Measurements from ENCODE around the gene SCRN2. TPM values are rescaled to one million over a fixed set of nuclear protein-coding genes. Genes with fewer than 3 reads are reported as not detected.

Gene SCRN2
- total and polyA plus RNA-seq, 12 donors: 6.3 to 136 (median 40.5) TPM

GRCh38 chr17:47808036-47808829, 32.8 kb downstream of the SCRN2 start:
- Histone ChIP-seq H3K27ac (no peak overlapping the region), H3K36me3 (replicated peaks in 1 of 2) (peaks cover 0 to 25% of the 10 kb centered on the region in 2 donors), H3K4me3 (no peak overlapping the region), H3K27me3 (peaks cover 2% of the 10 kb centered on the region), H3K9me3 (replicated peaks in 1 of 3) (no peaks in the 10 kb centered on the region), H3K4me1 (replicated peaks in 1 of 2) (peaks cover 0 to 6% of the 10 kb centered on the region in 2 donors)
- intact Hi-C loops (cut with DNase I): loop anchor here in 1 of 2 donors (10.0 kb wide), 1 partner anchor 143 kb away; no protein-coding TSS in a partner anchor
- TF ChIP-seq CTCF (IDR thresholded peaks at IDR 0.05) (no peak), POLR2A (IDR thresholded peaks at IDR 0.05) (no peak)
- DNase-seq: no peak
- WGBS, 4 donors: 83 to 95% (median 92%) methylated on average over 5 to 20 of the region's 20 CpGs

GRCh38 chr17:47807421-47807820, 33.7 kb downstream of the SCRN2 start:
- Histone ChIP-seq H3K4me3 (no peak overlapping the region), H3K27ac (no peak overlapping the region), H3K36me3 (replicated peaks in 1 of 2) (peaks cover 0 to 24% of the 10 kb centered on the region in 2 donors), H3K4me1 (replicated peaks in 1 of 2) (peaks cover 0 to 6% of the 10 kb centered on the region in 2 donors), H3K27me3 (peaks cover 2% of the 10 kb centered on the region), H3K9me3 (replicated peaks in 1 of 3) (no peaks in the 10 kb centered on the region)
- DNase-seq: no peak
- 90 to 97% (median 92%) methylated on average over 7 to 11 of the region's 11 CpGs for WGBS, 4 donors
- intact Hi-C loops (cut with DNase I): loop anchor here in 1 of 2 donors (10.0 kb wide), 1 partner anchor 143 kb away; no protein-coding TSS in a partner anchor
- TF ChIP-seq POLR2A (IDR thresholded peaks at IDR 0.05) (no peak), CTCF (IDR thresholded peaks at IDR 0.05) (no peak)

- Histone ChIP-seq H3K27me3 (peaks cover 2% of the 10 kb centered on the region), H3K36me3 (replicated peaks in 1 of 2) (peaks cover 0 to 24% of the 10 kb centered on the region in 2 donors), H3K4me1 (replicated peaks in 1 of 2) (peaks cover 0 to 6% of the 10 kb centered on the region in 2 donors), H3K9me3 (replicated peaks in 1 of 3) (no peaks in the 10 kb centered on the region), H3K4me3 (no peak overlapping the region), H3K27ac (no peak overlapping the region)
- WGBS, 4 donors: 90 to 97% (median 95%) methylated on average over 9 of the region's 9 CpGs
- no peak for DNase-seq
- intact Hi-C loops (cut with DNase I): loop anchor here in 1 of 2 donors (10.0 kb wide), 1 partner anchor 142 kb away; no protein-coding TSS in a partner anchor
- TF ChIP-seq POLR2A (IDR thresholded peaks at IDR 0.05): no peak
- TF ChIP-seq CTCF (IDR thresholded peaks at IDR 0.05): no peak
Measured at GRCh38 chr17:47806913-47807255, 34.2 kb downstream of the SCRN2 start.

- DNase-seq: no peak
- H3K4me3 ChIP-seq: no peak overlapping the region
- H3K27ac ChIP-seq: no peak overlapping the region
- H3K9me3 ChIP-seq (replicated peaks in 1 of 3): no peaks in the 10 kb centered on the region
- TF ChIP-seq POLR2A (IDR thresholded peaks at IDR 0.05) (no peak), CTCF (IDR thresholded peaks at IDR 0.05) (no peak)
- H3K36me3 ChIP-seq (replicated peaks in 1 of 2): peaks cover 0 to 24% of the 10 kb centered on the region in 2 donors
- WGBS, 4 donors: 89 to 93% (median 91%) methylated on average over 14 to 16 of the region's 16 CpGs
- peaks cover 2% of the 10 kb centered on the region for H3K27me3 ChIP-seq
- intact Hi-C loops (cut with DNase I): loop anchor here in 1 of 2 donors (10.0 kb wide), 1 partner anchor 141 kb away; no protein-coding TSS in a partner anchor
- peaks cover 0 to 6% of the 10 kb centered on the region in 2 donors for H3K4me1 ChIP-seq (replicated peaks in 1 of 2)
Measured at GRCh38 chr17:47806026-47806912, 34.8 kb downstream of the SCRN2 start.
